Dermis blood vessel endothelial cell (primary cell): ENCODE measurements around the gene DCLRE1B. TPM values are rescaled to one million over a fixed set of nuclear protein-coding genes. Genes with fewer than 3 reads are reported as not detected.

Experiments
- DNase-seq: peaks from one replicate; pipeline ENCODE4 v3.0.0; 2010
- total RNA-seq: library from RNA; depleted of rRNA; stranded (reverse); fragments of >200 nt; gene quantifications from 2 replicates; pipeline ENCODE4 v1.2.3, GENCODE V29; 2014

DCLRE1B gene
- total RNA-seq, 1 donor from 2014 or later = 2.4 TPM

- DNase-seq = peak; percentile 21
Measured at GRCh38 chr1:113928187-113928930, 23.2 kb downstream of the DCLRE1B start.

GRCh38 chr1:113928941-113929749 is 24.0 kb downstream of the DCLRE1B start, which contains the start of gene HIPK1:
Gene HIPK1 (plus strand): TSS chr1:113929324.
- peak; percentile 93 for DNase-seq

DNA sequence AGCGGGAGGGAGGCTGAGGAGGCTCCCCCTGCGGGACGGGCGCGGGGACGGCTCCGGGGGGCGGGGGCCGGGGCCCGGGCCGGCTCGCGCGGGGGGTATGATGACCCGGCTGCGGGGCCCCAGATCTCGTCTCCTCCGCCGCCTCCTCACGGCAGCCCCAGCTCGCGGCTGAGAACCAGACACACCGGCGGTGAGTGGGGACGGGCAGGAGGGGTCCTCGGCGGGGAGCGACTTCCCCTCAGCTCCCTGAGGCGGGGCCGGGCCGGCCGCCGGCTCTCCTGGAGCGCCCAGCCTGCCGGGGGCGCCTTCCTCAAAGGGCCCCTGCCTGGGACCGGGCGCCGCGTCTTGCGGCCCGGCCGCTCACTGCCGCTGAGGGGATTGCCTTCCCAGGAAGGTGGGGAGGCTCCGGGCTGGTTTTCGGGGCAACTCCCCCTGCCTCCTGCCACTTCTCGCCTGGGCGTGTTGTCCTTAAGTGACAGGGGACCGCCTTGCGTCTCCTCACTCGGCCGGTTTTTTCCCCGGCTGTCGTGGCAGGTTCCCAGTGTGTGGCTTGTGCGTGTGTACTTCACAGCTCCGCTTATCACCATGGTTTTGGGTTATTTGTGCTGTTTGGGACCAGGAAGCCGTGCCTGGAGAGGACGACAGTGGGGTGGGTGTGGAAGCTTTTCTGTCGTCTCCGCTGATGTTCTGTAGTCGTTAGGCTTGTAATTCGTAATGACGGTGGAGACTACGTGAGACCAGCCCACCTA is 24.8 kb downstream of the DCLRE1B start:
- peak; percentile 56 for DNase-seq

DNA sequence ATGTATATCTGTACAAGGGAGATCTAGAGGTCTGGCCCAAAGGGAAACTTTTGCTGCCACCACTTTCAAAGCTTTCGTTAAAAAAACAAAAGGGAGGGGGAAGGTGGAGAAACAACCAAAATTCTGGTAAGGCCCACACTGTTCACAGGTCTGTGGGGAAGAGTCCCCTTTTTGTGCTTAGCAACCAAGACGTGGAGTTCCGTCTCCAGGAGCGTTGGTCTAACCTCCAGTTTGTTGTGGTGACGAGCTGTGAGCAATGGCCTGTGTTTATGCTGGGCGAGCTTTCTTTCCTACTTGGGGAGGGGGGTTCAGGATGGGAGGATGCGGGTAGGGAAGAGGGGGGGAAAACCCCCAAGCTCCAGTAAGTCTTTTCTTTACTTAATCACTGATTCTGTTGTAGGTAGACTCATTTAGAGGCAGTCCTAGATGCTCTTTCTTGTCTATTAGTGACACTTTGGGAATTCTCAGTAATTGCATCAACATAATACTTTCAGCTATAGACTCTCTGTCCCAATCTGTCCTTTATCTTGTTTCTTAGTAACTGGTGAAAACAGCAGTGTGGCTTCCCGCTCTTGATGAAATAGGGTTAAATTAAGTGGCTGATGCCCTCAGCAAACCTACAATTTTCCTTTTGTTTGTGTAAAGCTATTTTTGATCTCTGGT is 25.5 kb downstream of the DCLRE1B start:
- peak; percentile 90 for DNase-seq

DNA sequence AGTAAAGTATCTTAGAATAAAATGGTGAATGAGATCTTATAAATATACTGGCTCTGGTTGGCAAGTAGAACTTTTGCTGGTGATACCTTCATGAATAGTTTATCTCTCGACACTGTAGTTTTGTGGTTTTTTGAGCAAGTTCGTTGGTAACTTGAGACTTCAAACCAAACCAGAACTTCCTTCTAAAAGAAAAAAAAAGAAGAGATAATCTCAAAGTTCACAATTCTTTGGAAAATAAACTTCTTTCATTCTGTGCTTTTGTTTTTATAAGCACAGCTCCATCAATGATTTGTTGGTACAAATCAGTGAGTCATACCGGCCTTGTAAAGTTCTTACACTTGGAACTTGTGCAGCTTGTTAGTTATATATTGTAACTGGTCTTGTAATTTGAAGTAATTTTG is 26.3 kb downstream of the DCLRE1B start:
- peak; percentile 59 for DNase-seq

DNA sequence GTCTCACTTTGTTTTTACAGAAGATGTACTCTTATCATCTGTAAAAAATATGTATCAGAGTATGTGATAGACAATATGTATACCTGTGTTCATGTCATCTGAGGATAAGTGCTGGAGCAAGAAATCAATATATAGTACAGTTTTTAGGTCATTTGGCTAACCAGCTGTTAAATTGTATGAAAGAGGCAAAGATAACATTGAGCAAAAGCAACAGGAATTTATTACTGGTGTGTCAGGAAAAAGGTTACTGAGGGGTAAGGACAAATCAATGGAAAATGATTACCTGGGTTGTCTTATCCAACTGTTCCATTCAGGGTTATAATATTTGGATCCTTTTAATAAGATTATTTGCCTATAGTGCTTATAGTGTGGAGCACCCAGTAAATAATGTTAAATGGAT is 28.9 kb downstream of the DCLRE1B start:
- DNase-seq = no peak

DNA sequence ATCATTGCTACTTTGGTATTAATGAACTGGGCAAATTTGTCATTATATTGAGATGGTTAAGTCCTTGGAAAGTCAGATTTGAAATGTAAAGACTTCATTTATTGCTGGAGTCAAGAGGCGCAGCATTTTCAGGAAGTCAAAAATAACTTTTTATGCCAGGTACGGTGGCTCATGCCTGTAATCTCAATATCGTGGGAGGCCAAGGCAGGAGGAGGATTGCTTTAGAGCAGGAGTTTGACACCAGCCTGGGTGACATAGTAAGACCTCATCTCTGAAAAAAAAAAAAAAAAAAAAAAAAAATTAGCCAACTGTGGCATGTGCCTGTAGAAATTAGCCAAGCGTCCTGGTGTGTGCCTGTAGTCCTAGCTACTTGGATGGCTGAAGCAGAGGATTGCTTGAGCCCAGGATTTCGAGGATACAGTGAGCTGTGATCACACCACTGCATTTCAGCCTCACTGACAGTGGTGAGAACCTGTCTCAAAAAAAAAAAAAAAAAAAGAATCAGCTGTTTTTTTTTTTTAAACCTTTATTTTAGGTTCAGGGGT is 29.5 kb downstream of the DCLRE1B start:
- DNase-seq = no peak

DNA sequence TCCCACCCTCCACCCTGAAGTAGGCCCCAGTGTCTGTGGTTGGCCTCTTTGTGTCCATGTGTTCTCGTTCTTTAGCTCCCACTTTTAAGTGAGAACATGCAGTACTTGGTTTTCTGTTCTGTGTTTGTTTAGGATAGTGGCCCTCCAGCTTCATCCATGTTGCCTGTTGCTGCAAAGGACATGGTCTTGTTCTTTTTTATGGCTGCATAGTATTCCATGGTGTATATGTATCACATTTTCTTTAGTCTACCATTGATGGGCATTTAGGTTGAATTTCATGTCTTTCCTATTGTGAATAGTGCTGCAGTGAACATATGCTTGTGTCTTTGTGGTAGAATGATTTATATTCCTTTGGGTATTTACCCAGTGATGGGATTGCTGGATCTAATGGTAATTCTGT is 30.1 kb downstream of the DCLRE1B start:
- DNase-seq = no peak

DNA sequence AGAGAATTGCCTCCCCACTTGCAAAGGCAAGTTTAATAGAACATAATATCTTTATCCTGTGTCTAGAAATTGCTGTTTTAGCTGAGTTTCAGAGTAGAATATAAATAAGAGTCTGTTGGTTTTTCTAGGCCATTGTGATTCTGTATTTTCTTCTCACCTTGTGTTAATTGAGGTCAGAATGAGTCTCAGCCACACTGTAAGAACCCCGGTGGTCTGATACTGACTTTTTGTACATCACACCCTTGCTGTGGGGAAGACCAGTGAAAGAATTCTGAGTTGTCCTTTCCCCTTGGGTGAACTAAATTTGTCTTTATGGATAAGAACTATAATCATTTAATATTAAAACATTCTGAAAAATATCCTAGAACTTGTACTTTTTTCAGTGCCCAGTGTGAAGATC is 30.8 kb downstream of the DCLRE1B start:
- DNase-seq = no peak

DNA sequence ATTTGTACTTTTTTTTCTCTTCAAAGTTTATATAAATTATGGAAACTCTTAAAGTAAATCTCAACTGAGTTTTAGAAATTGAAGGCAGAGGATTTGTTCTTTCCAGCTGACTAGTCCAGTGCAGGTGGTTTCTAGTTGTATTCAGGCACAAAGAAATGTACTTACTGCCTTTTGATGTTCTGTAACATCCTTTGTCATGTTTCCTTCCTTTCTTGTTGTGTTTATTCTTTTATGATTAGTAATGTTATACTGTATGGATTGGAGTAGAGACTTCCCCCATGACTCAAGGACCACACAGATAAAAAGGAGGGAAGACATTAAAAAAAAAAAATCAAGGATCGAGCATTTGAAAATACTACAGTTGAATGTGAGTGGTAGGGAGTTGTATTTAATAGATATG is 32.0 kb downstream of the DCLRE1B start:
- peak; percentile 51 for DNase-seq

- no peak for DNase-seq
Measured at GRCh38 chr1:113938192-113938591, 33.1 kb downstream of the DCLRE1B start.

DNA sequence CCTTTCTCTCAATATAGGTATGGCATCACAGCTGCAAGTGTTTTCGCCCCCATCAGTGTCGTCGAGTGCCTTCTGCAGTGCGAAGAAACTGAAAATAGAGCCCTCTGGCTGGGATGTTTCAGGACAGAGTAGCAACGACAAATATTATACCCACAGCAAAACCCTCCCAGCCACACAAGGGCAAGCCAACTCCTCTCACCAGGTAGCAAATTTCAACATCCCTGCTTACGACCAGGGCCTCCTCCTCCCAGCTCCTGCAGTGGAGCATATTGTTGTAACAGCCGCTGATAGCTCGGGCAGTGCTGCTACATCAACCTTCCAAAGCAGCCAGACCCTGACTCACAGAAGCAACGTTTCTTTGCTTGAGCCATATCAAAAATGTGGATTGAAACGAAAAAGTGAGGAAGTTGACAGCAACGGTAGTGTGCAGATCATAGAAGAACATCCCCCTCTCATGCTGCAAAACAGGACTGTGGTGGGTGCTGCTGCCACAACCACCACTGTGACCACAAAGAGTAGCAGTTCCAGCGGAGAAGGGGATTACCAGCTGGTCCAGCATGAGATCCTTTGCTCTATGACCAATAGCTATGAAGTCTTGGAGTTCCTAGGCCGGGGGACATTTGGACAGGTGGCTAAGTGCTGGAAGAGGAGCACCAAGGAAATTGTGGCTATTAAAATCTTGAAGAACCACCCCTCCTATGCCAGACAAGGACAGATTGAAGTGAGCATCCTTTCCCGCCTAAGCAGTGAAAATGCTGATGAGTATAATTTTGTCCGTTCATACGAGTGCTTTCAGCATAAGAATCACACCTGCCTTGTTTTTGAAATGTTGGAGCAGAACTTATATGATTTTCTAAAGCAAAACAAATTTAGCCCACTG is 35.5 kb downstream of the DCLRE1B start:
- no peak for DNase-seq

DNA sequence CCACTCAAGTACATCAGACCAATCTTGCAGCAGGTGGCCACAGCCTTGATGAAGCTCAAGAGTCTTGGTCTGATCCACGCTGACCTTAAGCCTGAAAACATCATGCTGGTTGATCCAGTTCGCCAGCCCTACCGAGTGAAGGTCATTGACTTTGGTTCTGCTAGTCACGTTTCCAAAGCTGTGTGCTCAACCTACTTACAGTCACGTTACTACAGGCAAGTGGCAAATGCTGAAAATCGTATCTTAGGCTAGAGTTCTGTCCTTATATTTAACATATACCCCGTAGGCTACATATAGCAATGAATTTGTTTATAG is 36.1 kb downstream of the DCLRE1B start:
- DNase-seq = no peak

DNA sequence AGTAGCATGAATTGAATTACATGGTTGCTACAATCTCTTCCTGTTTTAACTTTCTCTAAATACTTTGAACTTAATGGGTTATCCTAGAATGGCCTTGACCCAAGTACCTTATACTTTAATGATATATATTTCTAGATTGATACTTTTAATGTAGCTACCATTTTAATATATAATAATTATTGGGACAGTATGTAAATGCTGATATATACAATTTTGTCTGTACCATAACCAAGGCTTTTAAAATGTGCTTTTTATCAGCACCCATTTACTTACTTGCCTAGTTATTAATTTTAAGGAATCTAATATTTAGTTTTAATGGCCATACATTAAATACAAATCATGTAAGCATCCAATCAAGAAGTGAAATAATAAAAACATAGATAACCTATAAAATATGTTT is 37.4 kb downstream of the DCLRE1B start:
- no peak for DNase-seq

DNA sequence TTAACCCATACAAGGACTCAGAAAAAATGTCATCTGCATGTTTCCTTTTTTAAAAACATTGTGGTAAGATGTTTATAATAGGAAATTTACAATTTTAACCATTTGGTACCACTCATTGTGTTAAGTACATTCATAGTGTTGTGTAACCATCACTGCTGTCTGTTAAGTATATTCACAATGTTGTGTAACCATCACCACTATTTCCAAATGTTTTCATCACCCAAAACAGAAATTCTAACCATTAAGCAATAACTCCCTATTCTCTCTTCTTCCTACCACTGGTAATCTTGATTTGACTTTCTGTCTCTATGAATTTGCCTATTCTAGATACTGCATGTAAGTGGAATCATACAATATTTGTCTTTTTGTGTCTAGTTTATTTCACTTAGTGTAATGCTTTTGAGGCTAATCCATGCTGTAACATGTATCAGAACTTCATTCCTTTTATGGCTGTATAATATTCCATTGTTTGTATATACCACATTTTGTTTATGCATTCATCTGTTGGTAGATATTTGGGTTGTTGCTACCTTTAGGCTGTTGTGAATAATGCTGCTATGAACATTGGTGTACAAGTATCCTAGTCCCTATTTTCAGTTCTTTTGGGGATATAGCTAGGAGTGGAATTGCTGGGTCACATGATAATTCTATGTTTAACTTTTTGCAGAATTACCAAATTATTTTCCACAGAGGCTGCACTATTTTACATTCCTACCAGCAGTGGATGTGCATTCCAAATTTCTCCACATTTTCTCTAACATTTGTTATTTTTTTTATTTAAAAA is 38.1 kb downstream of the DCLRE1B start:
- no peak for DNase-seq

DNA sequence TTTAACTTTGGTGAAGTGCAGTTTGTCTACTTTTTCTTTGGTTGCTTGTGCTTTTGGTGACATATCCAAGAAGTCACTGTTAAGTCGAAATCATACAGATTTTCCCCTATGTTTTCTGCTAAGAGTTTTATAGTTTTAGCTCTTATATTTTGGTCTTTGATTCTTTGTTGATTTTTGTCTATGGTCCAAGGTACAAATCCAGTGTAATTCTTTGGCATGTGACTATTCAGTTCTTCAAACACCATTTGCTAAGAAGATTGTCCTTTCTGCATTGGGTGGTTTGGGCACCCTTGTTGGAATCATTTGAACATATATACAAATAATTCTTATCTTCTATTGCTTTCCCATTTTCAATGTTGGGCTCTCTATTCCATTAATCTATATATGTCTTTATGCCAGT is 40.2 kb downstream of the DCLRE1B start:
- DNase-seq = no peak

DNA sequence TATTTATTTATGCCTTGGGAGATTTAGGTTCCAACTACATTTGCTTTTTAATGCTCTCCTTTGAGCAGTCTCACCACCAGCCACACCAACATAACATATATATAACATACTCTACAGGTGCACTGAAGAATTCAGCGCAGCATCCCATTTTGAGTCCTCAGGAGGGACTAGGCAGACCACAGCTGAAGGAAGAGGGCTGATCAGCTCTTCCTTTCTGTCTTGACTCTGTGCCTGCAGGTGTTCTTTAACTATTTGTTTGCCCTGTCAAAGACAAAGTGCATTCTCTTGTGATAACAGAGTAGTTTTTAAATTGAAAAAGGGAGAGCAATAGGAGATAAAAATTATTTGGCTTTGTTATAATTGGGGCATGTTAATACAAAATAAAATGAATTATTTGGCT is 41.0 kb downstream of the DCLRE1B start:
- DNase-seq = no peak

DNA sequence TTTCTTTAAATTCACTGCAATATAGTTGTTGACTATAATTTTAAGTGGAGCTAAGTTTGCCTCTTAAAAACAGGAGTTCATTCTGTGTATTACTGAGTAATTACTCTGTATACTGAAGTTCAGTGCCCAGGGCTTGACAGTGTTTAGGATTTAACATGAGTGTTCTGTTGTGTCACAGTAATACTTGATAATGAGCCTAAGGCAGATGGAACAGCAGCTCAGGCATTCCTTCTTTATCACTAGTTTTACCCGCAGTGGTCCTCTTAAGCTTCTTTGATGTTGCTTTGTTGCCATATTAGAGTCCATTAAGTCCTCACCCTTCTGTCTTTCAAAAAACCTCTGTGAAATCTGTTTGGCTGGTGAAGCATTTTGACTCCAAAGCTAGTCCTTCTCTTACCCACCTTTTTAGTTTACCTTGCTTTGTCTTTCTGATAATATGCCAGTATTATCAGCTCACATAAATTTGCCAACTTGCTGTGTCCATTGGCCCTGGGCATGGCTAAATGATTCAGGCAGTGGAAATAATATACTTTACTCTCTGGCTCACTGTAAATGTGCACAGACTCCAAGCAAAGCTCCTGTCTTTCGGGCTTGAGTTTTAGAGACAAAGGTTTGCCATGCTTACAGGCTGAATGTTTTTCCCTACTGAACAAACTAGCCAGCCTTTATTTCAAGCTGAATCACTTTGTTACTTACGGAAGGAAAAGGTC is 41.7 kb downstream of the DCLRE1B start:
- peak; percentile 37 for DNase-seq

DNA sequence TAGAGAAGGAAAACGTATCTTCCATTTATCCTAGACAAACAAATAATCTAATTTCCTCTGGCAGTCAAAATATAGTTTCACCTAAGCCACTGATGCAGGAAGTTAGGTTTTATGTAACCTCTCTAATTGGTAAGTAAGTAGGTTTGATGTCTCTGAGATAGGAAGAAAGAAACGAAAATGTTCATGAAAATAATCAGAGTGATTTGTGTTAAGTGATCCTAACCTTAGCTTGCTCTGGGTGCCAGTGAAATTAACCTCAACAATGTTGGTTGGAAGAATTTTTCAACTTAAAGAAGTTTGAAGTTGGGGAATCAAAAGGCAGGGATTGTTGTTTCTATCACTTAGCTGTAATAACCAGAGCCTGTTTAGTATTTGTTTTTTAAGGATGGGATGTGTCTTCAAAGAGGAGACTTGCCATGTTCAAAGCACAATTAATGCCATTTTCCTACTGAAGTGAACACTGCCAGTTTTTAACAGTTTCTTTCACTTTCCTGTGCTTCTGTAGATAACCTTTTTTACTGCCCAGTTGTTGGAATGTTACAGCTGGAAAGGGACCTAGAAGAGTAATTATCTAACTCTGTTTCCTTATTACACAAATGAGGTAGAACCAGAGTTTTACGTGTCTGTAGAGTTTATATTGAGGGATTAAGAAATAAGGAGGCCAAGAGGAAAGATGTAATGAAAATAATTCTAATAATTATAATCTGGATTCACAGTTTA is 42.4 kb downstream of the DCLRE1B start:
- no peak for DNase-seq
